Endodermal cell (in vitro differentiated cells): ENCODE measurements around the gene DIPK2B. TPM values are rescaled to one million over a fixed set of nuclear protein-coding genes. Genes with fewer than 3 reads are reported as not detected.

Experiments used
- DNase-seq: peaks from one replicate; pipeline ENCODE4 v3.0.0-alpha.2; 2017
- H3K27ac ChIP-seq: 2 replicates; pipeline ENCODE4 v1.5.1; 2013; ENCODE audit warnings: mild to moderate bottlenecking, low read depth, low read length, moderate library complexity
- H3K27me3 ChIP-seq: 2 replicates; pipeline ENCODE4 v1.6.1; 2013; ENCODE audit warnings: mild to moderate bottlenecking, low read length, moderate library complexity; ENCODE audit not compliant: insufficient read depth, control insufficient read depth, poor library complexity, severe bottlenecking
- H3K36me3 ChIP-seq: 2 replicates; pipeline ENCODE4 v1.7.0; 2013; ENCODE audit warnings: mild to moderate bottlenecking, low read length, moderate library complexity; ENCODE audit not compliant: control insufficient read depth, insufficient read depth
- H3K4me1 ChIP-seq: one replicate; pipeline ENCODE4 v1.7.0; 2013; ENCODE audit warnings: low read length; ENCODE audit not compliant: control insufficient read depth, insufficient read depth
- H3K4me3 ChIP-seq: 2 replicates; pipeline ENCODE4 v1.5.1; 2013; ENCODE audit warnings: mild to moderate bottlenecking, low read length, moderate library complexity
- H3K9ac ChIP-seq: 2 replicates; pipeline ENCODE4 v1.6.1; 2013; ENCODE audit warnings: mild to moderate bottlenecking, low read length, moderate library complexity; ENCODE audit not compliant: poor library complexity, severe bottlenecking; ENCODE audit errors: extremely low read depth
- H3K9me3 ChIP-seq: 2 replicates; pipeline ENCODE4 v1.6.1; 2013; ENCODE audit warnings: mild to moderate bottlenecking, low read length, moderate library complexity; ENCODE audit not compliant: control insufficient read depth
- H3K27ac Mint-ChIP-seq: 2 replicates; pipeline ENCODE4 v1.8.0; 2020; ENCODE audit warnings: mixed read lengths
- H3K27me3 Mint-ChIP-seq: 2 replicates; pipeline ENCODE4 v1.8.0; 2021; ENCODE audit warnings: mild to moderate bottlenecking, mixed read lengths; ENCODE audit not compliant: insufficient read depth
- H3K36me3 Mint-ChIP-seq: 2 replicates; pipeline ENCODE4 v1.8.0; 2020; ENCODE audit warnings: low read depth, mixed read lengths
- H3K4me1 Mint-ChIP-seq: 2 replicates; pipeline ENCODE4 v1.8.0; 2020; ENCODE audit warnings: mixed read lengths
- H3K4me3 Mint-ChIP-seq: 2 replicates; pipeline ENCODE4 v1.8.0; 2020; ENCODE audit warnings: mild to moderate bottlenecking, moderate library complexity, mixed read lengths
- H3K9me3 Mint-ChIP-seq: 2 replicates; pipeline ENCODE4 v1.8.0; 2020; ENCODE audit warnings: mild to moderate bottlenecking, mixed read lengths
- CTCF ChIP-seq: fragments of 200-600 bp; sonication (generic); conservative IDR thresholded peaks from 2 replicates; pipeline ENCODE4 v1.5.0; 2021; ENCODE audit warnings: antibody characterized with exemption, mild to moderate bottlenecking
- WGBS, 2 experiments: methylation state at CpG; one replicate each; pipeline versions ENCODE4 v1.1.5 to v1.1.7; 2013; ENCODE audit warnings: missing lambda C conversion rate in 2 of 2, mixed read lengths in 1 of 2; ENCODE audit not compliant: insufficient coverage in 1 of 2, insufficient read length in 1 of 2; 5-methylcytosine and 5-hydroxymethylcytosine counted together
- total RNA-seq, 2 donors: library from RNA; stranded (reverse); fragmentation: NEBNext Ultra II Directional in 1 of 2; extraction: Animal tissue kit (Norgen Biotek cat#: 25700) in 1 of 2; gene quantifications; 2 replicates in 1 of 2; 3 replicates in 1 of 2; pipeline ENCODE4 v1.2.1, GENCODE V29; 2021

Gene DIPK2B
- total RNA-seq, 2 donors from 2014 or later = not detected

- H3K36me3 Mint-ChIP-seq = no peaks in the 10 kb centered on the region
- no peaks in the 10 kb centered on the region for H3K4me1 ChIP-seq
- TF ChIP-seq CTCF = no peak
- no peaks in the 10 kb centered on the region for H3K36me3 ChIP-seq
- H3K27me3 ChIP-seq = no peaks in the 10 kb centered on the region
- no peaks in the 10 kb centered on the region for H3K9me3 ChIP-seq
- H3K9ac ChIP-seq = no peak overlapping the region
- DNase-seq = no peak
- H3K4me3 ChIP-seq = no peak overlapping the region
- no peaks in the 10 kb centered on the region for H3K4me1 Mint-ChIP-seq
- no peak overlapping the region for H3K27ac ChIP-seq
- no peak overlapping the region for H3K4me3 Mint-ChIP-seq
- no peaks in the 10 kb centered on the region for H3K27me3 Mint-ChIP-seq
- H3K9me3 Mint-ChIP-seq = peaks cover 60% of the 10 kb centered on the region
- WGBS, 2 experiments = 83 to 93% methylated on average over 1 to 2 of the region's 2 CpGs
- no peak overlapping the region for H3K27ac Mint-ChIP-seq
These were observed 32.9 kb upstream of the DIPK2B start for GRCh38 chrX:45233531-45233930.

GRCh38 chrX:45232139-45232538 is 31.5 kb upstream of the DIPK2B start:
- Mint-ChIP-seq H3K27me3 (no peaks in the 10 kb centered on the region), H3K4me1 (no peaks in the 10 kb centered on the region), H3K9me3 (peaks cover 56% of the 10 kb centered on the region), H3K4me3 (no peak overlapping the region), H3K27ac (no peak overlapping the region), H3K36me3 (no peaks in the 10 kb centered on the region)
- no peak overlapping the region for H3K4me3 ChIP-seq
- H3K27me3 ChIP-seq = no peaks in the 10 kb centered on the region
- H3K9me3 ChIP-seq = no peaks in the 10 kb centered on the region
- H3K4me1 ChIP-seq = no peaks in the 10 kb centered on the region
- no peak for DNase-seq
- H3K27ac ChIP-seq = no peak overlapping the region
- WGBS, 2 experiments = 92% methylated on average over 3 of the region's 3 CpGs; no CpG with 5 or more reads in 1 of the 2 experiments
- no peak overlapping the region for H3K9ac ChIP-seq
- H3K36me3 ChIP-seq = no peaks in the 10 kb centered on the region
- TF ChIP-seq CTCF = no peak

- no peak overlapping the region for H3K4me3 Mint-ChIP-seq
These were observed 29.7 kb upstream of the DIPK2B start for GRCh38 chrX:45230410-45230809.

More at GRCh38 chrX:45230410-45230809, 29.7 kb upstream of the DIPK2B start:
- no peaks in the 10 kb centered on the region for H3K27me3 ChIP-seq
- H3K36me3 ChIP-seq = no peaks in the 10 kb centered on the region
- H3K9me3 ChIP-seq = no peaks in the 10 kb centered on the region
- no peak overlapping the region for H3K4me3 ChIP-seq
- 83% methylated on average over 1 of the region's 1 CpG; no CpG with 5 or more reads in 1 of the 2 experiments for WGBS, 2 experiments
- H3K27me3 Mint-ChIP-seq = no peaks in the 10 kb centered on the region
- DNase-seq = no peak
- H3K36me3 Mint-ChIP-seq = no peaks in the 10 kb centered on the region
- no peaks in the 10 kb centered on the region for H3K4me1 Mint-ChIP-seq
- no peaks in the 10 kb centered on the region for H3K4me1 ChIP-seq
- H3K9me3 Mint-ChIP-seq = peaks cover 56% of the 10 kb centered on the region
- H3K9ac ChIP-seq = no peak overlapping the region
- no peak for TF ChIP-seq CTCF
- no peak overlapping the region for H3K27ac Mint-ChIP-seq
- no peak overlapping the region for H3K27ac ChIP-seq
